ENCODE data around the gene MOSMO. TPM values are rescaled to one million over a fixed set of nuclear protein-coding genes. Genes with fewer than 3 reads are reported as not detected.

The MOSMO gene
- total and polyA plus RNA-seq, 4 donors, result 3.9 to 13.6 (median 4.5) TPM

- 96% methylated on average over 5 of the region's 5 CpGs for WGBS
- TF ChIP-seq FOXA2 (IDR thresholded peaks at IDR 0.05) (no peak), RXRA (IDR thresholded peaks at IDR 0.05) (no peak), CTCF (IDR thresholded peaks at IDR 0.05; ENCODE audit: low read depth, low read length, missing input control) (no peak), ZBTB33 (IDR thresholded peaks at IDR 0.05) (no peak), JUND (IDR thresholded peaks at IDR 0.05) (no peak), NR2F2 (IDR thresholded peaks at IDR 0.05) (no peak), FOXA1 (IDR thresholded peaks at IDR 0.05) (no peak), SP1 (IDR thresholded peaks at IDR 0.05) (no peak), EGR1 (IDR thresholded peaks at IDR 0.05; ENCODE audit: low read depth in 2 of 2) (no peak), ATF3 (IDR thresholded peaks at IDR 0.05) (no peak), GABPA (IDR thresholded peaks at IDR 0.05 in 1 of 2, conservative IDR thresholded peaks at IDR 0.05 in 1 of 2) (no peak), HNF4A (conservative IDR thresholded peaks at IDR 0.05) (no peak), TAF1 (conservative IDR thresholded peaks at IDR 0.05) (no peak), HNF4G (IDR thresholded peaks at IDR 0.05) (no peak)
- TF ChIP-seq, protein P1, sequence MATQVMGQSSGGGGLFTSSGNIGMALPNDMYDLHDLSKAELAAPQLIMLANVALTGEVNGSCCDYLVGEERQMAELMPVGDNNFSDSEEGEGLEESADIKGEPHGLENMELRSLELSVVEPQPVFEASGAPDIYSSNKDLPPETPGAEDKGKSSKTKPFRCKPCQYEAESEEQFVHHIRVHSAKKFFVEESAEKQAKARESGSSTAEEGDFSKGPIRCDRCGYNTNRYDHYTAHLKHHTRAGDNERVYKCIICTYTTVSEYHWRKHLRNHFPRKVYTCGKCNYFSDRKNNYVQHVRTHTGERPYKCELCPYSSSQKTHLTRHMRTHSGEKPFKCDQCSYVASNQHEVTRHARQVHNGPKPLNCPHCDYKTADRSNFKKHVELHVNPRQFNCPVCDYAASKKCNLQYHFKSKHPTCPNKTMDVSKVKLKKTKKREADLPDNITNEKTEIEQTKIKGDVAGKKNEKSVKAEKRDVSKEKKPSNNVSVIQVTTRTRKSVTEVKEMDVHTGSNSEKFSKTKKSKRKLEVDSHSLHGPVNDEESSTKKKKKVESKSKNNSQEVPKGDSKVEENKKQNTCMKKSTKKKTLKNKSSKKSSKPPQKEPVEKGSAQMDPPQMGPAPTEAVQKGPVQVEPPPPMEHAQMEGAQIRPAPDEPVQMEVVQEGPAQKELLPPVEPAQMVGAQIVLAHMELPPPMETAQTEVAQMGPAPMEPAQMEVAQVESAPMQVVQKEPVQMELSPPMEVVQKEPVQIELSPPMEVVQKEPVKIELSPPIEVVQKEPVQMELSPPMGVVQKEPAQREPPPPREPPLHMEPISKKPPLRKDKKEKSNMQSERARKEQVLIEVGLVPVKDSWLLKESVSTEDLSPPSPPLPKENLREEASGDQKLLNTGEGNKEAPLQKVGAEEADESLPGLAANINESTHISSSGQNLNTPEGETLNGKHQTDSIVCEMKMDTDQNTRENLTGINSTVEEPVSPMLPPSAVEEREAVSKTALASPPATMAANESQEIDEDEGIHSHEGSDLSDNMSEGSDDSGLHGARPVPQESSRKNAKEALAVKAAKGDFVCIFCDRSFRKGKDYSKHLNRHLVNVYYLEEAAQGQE (IDR thresholded peaks at IDR 0.05), result no peak
- TF ChIP-seq, protein P2, sequence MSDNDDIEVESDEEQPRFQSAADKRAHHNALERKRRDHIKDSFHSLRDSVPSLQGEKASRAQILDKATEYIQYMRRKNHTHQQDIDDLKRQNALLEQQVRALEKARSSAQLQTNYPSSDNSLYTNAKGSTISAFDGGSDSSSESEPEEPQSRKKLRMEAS (IDR thresholded peaks at IDR 0.05), result no peak
- no peak for DNase-seq (ENCODE audit: low spot score)
- Histone ChIP-seq H3K36me3 (ENCODE audit: control insufficient read depth in 4 of 4, insufficient read depth in 3 of 4, low read depth in 1 of 4, low read length in 3 of 4) (peaks cover 0 to 1% (median 0%) of the 10 kb centered on the region in 4 donors), H3K9ac (ENCODE audit: low read depth in 1 of 2, low read length in 2 of 2) (no peak overlapping the region), H3K27me3 (ENCODE audit: control insufficient read depth in 4 of 4, insufficient read depth in 4 of 4, low read length in 3 of 4) (no peaks in the 10 kb centered on the region), H3K4me1 (ENCODE audit: control insufficient read depth in 4 of 4, insufficient read depth in 4 of 4, low read length in 3 of 4) (no peaks in the 10 kb centered on the region), H3K27ac (ENCODE audit: low read depth in 1 of 2, low read length in 2 of 2) (no peak overlapping the region), H3K4me3 (ENCODE audit: low read depth in 1 of 3, low read length in 3 of 3) (no peak overlapping the region), H3K9me3 (ENCODE audit: control insufficient read depth in 4 of 4, low read length in 3 of 4) (no peaks in the 10 kb centered on the region)
Measured at GRCh38 chr16:22022151-22022550, 14.2 kb downstream of the MOSMO start.

- H3K4me1 ChIP-seq (ENCODE audit: control insufficient read depth in 4 of 4, insufficient read depth in 4 of 4, low read length in 3 of 4), result no peaks in the 10 kb centered on the region
- 86% methylated on average over 1 of the region's 1 CpG for WGBS
Measured at GRCh38 chr16:22023505-22023904, 15.6 kb downstream of the MOSMO start.

More at GRCh38 chr16:22023505-22023904, 15.6 kb downstream of the MOSMO start:
- TF ChIP-seq GABPA (IDR thresholded peaks at IDR 0.05 in 1 of 2, conservative IDR thresholded peaks at IDR 0.05 in 1 of 2) (no peak), EGR1 (IDR thresholded peaks at IDR 0.05; ENCODE audit: low read depth in 2 of 2) (no peak), SP1 (IDR thresholded peaks at IDR 0.05) (no peak), HNF4G (IDR thresholded peaks at IDR 0.05) (no peak), FOXA2 (IDR thresholded peaks at IDR 0.05) (no peak), RXRA (IDR thresholded peaks at IDR 0.05) (no peak), ATF3 (IDR thresholded peaks at IDR 0.05) (no peak), RAD21 (IDR thresholded peaks at IDR 0.05) (no peak), TAF1 (conservative IDR thresholded peaks at IDR 0.05) (no peak)
- TF ChIP-seq, protein P2 (IDR thresholded peaks at IDR 0.05), result no peak
- TF ChIP-seq, protein P1 (IDR thresholded peaks at IDR 0.05), result no peak
- no peak overlapping the region for H3K4me3 ChIP-seq (ENCODE audit: low read depth in 1 of 3, low read length in 3 of 3)
- no peak overlapping the region for H3K9ac ChIP-seq (ENCODE audit: low read depth in 1 of 2, low read length in 2 of 2)
- no peaks in the 10 kb centered on the region for H3K27me3 ChIP-seq (ENCODE audit: control insufficient read depth in 4 of 4, insufficient read depth in 4 of 4, low read length in 3 of 4)
- peaks cover 0 to 1% (median 0%) of the 10 kb centered on the region in 4 donors for H3K36me3 ChIP-seq (ENCODE audit: control insufficient read depth in 4 of 4, insufficient read depth in 3 of 4, low read depth in 1 of 4, low read length in 3 of 4)
- no peak overlapping the region for H3K27ac ChIP-seq (ENCODE audit: low read depth in 1 of 2, low read length in 2 of 2)
- DNase-seq (ENCODE audit: low spot score), result no peak
- H3K9me3 ChIP-seq (ENCODE audit: control insufficient read depth in 4 of 4, low read length in 3 of 4), result no peaks in the 10 kb centered on the region

All from liver (tissue), 9 donors.